Measurements from ENCODE around the gene IGLON5.

IGLON5 gene

DNA sequence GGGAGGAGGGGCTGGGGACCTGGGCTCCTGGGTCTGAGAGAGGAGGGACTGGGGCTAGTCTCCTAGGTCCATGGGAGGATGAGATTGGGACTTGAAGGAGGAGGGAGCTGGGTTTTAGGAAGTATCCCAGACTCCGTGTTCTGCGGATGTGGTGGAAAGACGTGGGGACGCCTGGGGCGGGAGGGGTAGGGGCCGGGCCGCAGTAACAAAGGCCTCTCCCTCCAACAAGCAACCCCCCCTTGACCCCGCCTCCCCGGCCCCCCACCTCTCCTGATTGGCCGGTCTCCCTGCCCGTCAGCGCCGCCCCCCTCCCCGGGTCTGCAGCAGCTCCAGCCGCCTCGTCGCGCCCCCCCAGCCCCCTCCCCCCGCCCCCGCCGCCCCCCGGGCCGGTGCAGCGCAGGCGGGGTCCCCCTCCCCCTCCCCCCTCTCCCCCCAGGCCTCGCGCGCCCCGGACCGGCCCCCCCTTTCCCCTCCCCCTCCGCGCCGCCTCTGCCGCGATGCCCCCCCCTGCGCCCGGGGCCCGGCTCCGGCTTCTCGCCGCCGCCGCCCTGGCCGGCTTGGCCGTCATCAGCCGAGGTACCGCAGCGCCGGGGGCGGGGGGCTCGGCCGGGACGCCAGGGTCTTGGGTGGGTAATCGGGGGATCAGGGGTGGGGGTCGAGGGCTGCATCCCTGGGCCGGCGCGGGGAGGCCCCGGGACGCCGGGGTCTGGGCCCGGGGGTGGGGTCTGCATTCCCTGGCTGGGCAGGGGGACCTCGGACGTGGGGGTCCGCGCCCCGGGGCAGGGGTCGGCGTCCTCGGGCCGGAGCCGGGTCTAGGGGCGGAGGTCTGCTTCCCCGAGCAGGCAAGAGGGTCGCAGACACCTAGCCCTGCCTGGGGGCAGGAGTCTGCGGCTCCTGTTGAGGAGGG, at the start of gene IGLON5:
Gene IGLON5 (plus strand): TSS at position 294 of the 907 bp plus-strand sequence. CDS start 204 bp downstream, at position 498.
- no peak for FAIRE-seq

- no peak for FAIRE-seq
Measured at GRCh38 chr19:51263808-51264207, 47.6 kb upstream of the IGLON5 start.

DNA sequence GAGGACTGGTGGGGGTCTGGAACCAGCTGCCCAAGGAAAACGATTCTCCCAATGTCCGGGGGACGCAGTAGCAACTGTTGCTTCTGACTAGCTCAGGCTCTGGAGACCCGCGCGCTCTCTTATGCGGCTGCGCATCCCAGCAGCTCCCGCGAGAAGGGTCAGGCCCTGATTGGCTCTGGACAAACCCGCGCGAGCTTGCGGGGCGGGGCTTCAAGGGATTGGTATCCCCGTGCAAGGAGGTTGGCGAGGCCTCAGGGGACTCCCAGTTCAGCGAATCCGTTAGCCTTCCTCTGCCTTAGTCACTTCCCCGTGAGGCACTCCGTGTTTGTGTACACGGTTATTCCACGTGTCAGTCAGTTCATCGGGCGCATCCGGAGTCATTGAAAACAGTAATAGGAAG, 40.4 kb upstream of the IGLON5 start:
- FAIRE-seq: no peak

- FAIRE-seq: no peak
Measured at GRCh38 chr19:51272183-51272810, 39.1 kb upstream of the IGLON5 start.

GRCh38 chr19:51274049-51274770, 37.2 kb upstream of the IGLON5 start:
- no peak for FAIRE-seq

DNA sequence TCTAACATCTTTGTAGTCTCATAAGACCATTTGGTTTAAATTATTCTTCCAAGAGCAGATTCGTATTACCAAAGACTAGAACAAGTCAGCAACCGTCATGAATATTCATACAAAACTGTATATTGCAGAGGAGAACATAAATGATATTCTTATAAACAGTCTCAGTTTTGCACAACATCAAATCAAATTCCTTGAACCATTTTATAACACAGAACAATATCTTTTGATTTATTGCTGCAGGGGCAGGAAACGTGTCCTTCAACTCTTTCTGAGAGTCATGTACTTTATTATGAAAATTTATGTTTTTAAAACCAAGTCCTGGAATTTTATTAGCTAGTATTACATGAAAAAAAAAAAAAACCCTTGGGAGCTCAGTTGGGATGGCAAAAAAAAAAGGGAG, 34.3 kb upstream of the IGLON5 start:
- FAIRE-seq: no peak

GRCh38 chr19:51282335-51282734, 29.1 kb upstream of the IGLON5 start:
- FAIRE-seq: no peak

DNA sequence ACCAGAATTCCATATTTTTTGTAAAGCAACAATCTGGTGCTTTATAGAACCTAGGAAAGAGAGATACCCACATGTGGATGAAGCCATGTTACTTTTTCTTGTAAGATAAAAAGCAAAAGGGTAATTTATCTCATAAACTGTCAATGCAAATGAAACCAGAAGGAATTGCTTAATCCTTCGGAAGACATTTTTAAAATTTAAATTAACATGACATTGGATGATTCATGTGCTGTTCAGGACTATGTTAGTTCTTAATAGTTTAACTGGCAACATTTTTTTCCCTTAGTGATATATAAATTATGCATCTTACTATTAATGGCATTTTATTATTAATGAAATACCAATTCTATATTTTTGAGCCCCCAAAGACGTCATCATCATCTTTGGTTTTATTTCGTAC, 25.8 kb upstream of the IGLON5 start:
- no peak for FAIRE-seq

DNA sequence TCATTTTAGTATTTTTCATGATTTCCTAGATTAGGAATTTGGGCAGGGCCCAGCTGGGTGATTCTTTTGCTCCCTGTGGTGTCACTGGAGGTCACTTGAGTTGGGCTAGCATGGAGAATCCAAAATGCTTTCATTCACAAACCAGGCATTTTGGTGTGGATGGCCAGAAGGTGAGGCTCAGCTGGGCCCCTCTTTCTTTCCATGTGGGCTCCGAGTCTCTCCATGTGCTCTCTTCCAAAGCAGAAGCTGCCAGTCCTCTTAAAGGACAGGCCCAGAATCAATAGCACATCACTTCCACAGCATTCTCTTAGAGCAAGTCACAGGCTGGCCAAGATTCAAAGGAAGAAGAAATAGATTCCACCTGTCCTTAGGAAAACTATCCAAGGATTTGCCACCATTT, 21.8 kb upstream of the IGLON5 start:
- FAIRE-seq: no peak

DNA sequence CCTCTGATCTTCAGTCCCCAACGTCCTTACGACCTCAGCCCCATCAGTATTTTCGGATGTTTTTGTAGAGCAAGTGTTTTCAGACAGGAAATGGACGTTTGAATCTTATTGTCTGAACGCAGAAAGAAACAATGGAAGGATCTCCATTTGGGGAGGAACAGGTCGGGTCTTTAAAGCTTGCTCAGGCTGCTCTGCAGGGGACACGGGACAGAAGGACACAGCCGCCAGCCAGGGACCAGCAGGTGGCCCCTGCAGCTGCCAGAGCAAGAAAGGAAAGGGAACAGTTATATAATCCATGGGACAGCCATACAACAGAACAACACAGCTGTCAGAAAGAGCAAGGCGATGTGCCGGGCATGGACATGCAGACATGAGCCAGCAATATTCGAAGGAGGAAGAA, 18.5 kb upstream of the IGLON5 start:
- no peak for FAIRE-seq

DNA sequence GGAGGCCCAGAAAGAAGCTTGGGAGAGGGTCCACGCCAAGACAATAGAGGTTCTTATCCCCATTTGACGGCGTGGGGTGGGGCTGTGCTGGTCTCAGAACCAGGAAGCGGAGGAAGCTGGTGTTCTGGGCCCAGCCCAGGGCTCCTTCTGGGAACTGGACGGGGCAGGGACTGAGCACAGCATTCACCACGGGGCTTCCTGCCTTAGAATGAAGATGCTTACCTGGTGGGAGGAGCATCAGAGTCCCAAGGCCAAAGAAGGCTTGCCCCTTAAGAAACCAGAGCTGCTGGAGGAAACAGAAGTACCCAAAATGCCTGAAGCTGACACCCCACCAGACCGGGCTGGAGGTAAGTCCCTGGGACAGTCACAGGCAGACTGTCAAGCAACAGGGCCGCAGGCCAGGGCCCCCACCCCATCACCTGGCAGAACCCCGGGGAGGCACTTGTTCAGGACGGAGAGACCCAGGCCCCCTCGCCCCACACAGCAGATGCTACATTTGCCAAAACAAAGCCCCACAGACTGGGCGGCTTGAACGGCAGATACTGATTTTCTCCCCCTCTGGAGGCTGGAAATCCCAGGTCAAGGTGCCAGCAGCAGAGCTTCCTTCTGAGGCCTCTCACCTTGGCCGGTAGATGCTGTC, 17.8 kb upstream of the IGLON5 start:
- FAIRE-seq: no peak

DNA sequence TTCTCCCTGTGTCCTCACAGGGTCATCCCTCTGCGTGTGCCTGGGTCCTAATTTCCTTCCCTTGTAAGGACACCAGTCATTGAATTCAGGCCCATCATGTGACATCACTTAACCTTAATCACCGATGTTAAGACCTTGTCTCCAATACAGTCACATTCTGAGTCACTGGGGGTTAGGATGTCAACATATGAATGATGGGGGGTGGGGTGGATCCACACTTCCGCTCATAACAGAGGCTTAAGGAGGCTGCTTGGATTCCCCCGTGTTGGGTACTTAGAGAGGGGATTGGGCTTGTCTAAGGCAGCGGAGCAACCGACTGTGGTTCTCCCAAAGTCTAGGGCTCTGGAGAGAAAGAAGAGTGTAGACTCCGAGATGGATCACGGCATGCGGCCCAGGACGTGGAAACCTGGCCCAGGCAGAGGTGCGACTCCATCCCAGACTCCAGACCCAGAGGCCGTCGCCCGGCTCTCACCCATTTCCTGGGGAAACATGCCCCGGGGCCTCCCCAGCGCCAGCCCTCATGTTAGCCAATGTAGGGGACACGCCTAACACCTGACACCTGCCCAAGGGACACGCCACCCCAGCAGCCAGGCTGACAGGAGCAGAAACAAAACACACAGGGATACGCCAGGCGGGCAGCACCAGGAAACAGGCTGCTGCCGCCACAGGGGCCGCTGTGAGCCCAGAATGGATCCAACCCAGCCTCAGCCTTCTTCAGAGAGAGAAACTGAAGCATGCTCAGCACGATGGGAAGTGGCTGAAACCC, 17.1 kb upstream of the IGLON5 start:
- FAIRE-seq: no peak

GRCh38 chr19:51294977-51295375, 16.5 kb upstream of the IGLON5 start:
- FAIRE-seq: no peak

- no peak for FAIRE-seq
Measured at GRCh38 chr19:51295382-51296126, 15.9 kb upstream of the IGLON5 start.

GRCh38 chr19:51296336-51297093, 14.9 kb upstream of the IGLON5 start:
- FAIRE-seq: no peak

- no peak for FAIRE-seq
Measured at GRCh38 chr19:51297406-51297805, 14.0 kb upstream of the IGLON5 start.

DNA sequence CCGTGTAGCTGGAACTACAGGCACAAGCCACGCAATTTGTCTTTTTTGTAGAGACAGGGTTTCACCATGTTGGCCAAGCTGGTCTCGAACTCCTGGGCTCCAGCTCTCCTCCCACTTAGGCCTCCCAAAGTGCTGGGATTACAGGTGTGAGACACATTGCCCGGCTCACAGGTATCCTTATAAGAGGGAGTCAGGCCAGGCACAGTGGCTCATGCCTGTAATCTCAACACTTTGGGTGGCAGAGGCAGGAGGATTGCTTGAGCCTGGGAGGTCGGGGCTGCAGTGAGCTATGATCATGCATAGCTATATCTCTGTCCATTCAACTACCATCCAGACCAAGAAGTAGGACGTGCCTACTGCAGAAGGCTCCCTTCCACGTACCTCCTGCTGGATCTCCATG, 10.2 kb upstream of the IGLON5 start:
- no peak for FAIRE-seq

GRCh38 chr19:51305479-51305878, 6.0 kb upstream of the IGLON5 start:
- FAIRE-seq: no peak

DNA sequence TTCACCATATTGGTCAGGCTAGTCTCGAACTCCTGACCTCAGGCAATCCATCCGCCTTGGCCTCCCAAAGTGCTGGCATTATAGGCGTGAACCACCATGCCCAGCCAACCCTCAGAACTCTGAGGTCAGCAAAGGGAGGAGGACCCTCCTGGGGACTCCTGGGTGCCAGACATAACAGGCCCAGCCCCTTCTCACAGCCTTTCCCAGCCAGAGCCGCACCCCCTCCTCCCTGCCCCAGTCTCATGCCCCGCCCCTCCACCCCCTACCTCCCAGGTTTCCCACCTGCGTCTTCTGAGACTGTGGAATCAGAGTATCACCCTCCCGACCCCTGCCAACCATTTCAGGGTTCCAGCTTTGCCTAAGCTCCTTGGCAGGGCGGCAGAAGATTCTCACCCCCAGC, 5.2 kb downstream of the IGLON5 start:
- FAIRE-seq: no peak

- no peak for FAIRE-seq
Measured at GRCh38 chr19:51317376-51317775, 5.9 kb downstream of the IGLON5 start.

GRCh38 chr19:51317968-51318367, 6.5 kb downstream of the IGLON5 start:
- no peak for FAIRE-seq

Data from G401.6 (cell line).